H9 (cell line): ENCODE data around the gene B3GNT4. TPM values are rescaled to one million over a fixed set of nuclear protein-coding genes. Genes with fewer than 3 reads are reported as not detected.

Experiments used
- DNase-seq: peaks from one replicate; pipeline ENCODE4 v3.0.0-alpha.2; 2017
- H2AFZ ChIP-seq: one replicate; pipeline ENCODE4 v1.6.1; 2013; ENCODE audit warnings: mild to moderate bottlenecking, low read length, control low read depth, moderate library complexity
- H2AK5ac ChIP-seq: 2 replicates; pipeline ENCODE4 v1.6.1; 2013; ENCODE audit warnings: low read length, control low read depth, mixed read lengths; ENCODE audit not compliant: insufficient read length
- H2BK120ac ChIP-seq: one replicate; pipeline ENCODE4 v1.6.1; 2013; ENCODE audit warnings: low read depth, mild to moderate bottlenecking, low read length, control low read depth, inconsistent platforms; ENCODE audit not compliant: poor library complexity, severe bottlenecking
- H2BK12ac ChIP-seq: 2 replicates; pipeline ENCODE4 v1.6.1; 2013; ENCODE audit warnings: low read length, control low read depth, mixed read lengths, low read depth; ENCODE audit not compliant: insufficient read length
- H2BK15ac ChIP-seq: 2 replicates; pipeline ENCODE4 v1.6.1; 2013; ENCODE audit warnings: low read depth, low read length, control low read depth
- H2BK20ac ChIP-seq: one replicate; pipeline ENCODE4 v1.6.1; 2013; ENCODE audit warnings: low read depth, mild to moderate bottlenecking, low read length, control low read depth, inconsistent platforms; ENCODE audit not compliant: poor library complexity, severe bottlenecking
- H2BK5ac ChIP-seq: 2 replicates; pipeline ENCODE4 v1.6.1; 2013; ENCODE audit warnings: low read length, control low read depth, mixed read lengths; ENCODE audit not compliant: insufficient read length
- H3K14ac ChIP-seq: 2 replicates; pipeline ENCODE4 v1.6.1; 2013; ENCODE audit warnings: low read length, control low read depth; ENCODE audit not compliant: insufficient read depth
- H3K18ac ChIP-seq: 2 replicates; pipeline ENCODE4 v1.6.1; 2013; ENCODE audit warnings: low read depth, mild to moderate bottlenecking, mixed read lengths, low read length, control low read depth; ENCODE audit not compliant: insufficient read length
- H3K23ac ChIP-seq: 2 replicates; pipeline ENCODE4 v1.6.1; 2013; ENCODE audit warnings: low read length, control low read depth, mixed read lengths, low read depth; ENCODE audit not compliant: insufficient read length
- H3K23me2 ChIP-seq: 2 replicates; pipeline ENCODE4 v1.6.1; 2013; ENCODE audit warnings: low read depth, mild to moderate bottlenecking, mixed read lengths, low read length, control low read depth; ENCODE audit not compliant: insufficient read length, poor library complexity, severe bottlenecking
- H3K27ac ChIP-seq: 2 replicates; pipeline ENCODE4 v1.5.1; 2013; ENCODE audit warnings: low read length, control low read depth, mixed read lengths, low read depth; ENCODE audit not compliant: insufficient read length
- H3K27me3 ChIP-seq: 2 replicates; pipeline ENCODE4 v1.6.1; 2013; ENCODE audit warnings: low read length, control low read depth, inconsistent platforms; ENCODE audit not compliant: insufficient read depth
- H3K4ac ChIP-seq: 2 replicates; pipeline ENCODE4 v1.6.1; 2013; ENCODE audit warnings: low read depth, mild to moderate bottlenecking, control low read depth, inconsistent platforms, low read length, moderate library complexity
- H3K4me1 ChIP-seq: 2 replicates; pipeline ENCODE4 v1.6.1; 2013; ENCODE audit warnings: low read length, control low read depth, inconsistent platforms; ENCODE audit not compliant: insufficient read depth
- H3K4me2 ChIP-seq: 2 replicates; pipeline ENCODE4 v1.6.1; 2013; ENCODE audit warnings: low read length, control low read depth, mixed read lengths; ENCODE audit not compliant: insufficient read length, insufficient read depth
- H3K56ac ChIP-seq: 2 replicates; pipeline ENCODE4 v1.6.1; 2013; ENCODE audit warnings: low read depth, mild to moderate bottlenecking, mixed read lengths, low read length, control low read depth; ENCODE audit not compliant: insufficient read length
- H3K79me1 ChIP-seq: 2 replicates; pipeline ENCODE4 v1.6.1; 2013; ENCODE audit warnings: low read depth, mild to moderate bottlenecking, moderate library complexity, low read length, control low read depth, inconsistent platforms; ENCODE audit not compliant: insufficient read depth, poor library complexity, severe bottlenecking
- H3K79me2 ChIP-seq: 2 replicates; pipeline ENCODE4 v1.6.1; 2013; ENCODE audit warnings: low read length, control low read depth, inconsistent platforms; ENCODE audit not compliant: insufficient read depth
- H3K9ac ChIP-seq: 2 replicates; pipeline ENCODE4 v1.6.1; 2013; ENCODE audit warnings: low read length, control low read depth, mixed read lengths; ENCODE audit not compliant: insufficient read length; ENCODE audit errors: extremely low read depth
- H3K9me3 ChIP-seq: one replicate; pipeline ENCODE4 v1.6.1; 2013; ENCODE audit warnings: low read depth, low read length, inconsistent platforms; ENCODE audit not compliant: control insufficient read depth
- H3T11ph ChIP-seq: one replicate; pipeline ENCODE4 v1.6.1; 2013; ENCODE audit warnings: mild to moderate bottlenecking, low read length, control low read depth, inconsistent platforms
- H4K20me1 ChIP-seq: one replicate; pipeline ENCODE4 v1.6.1; 2013; ENCODE audit not compliant: control insufficient read depth, insufficient read length, insufficient read depth
- H4K5ac ChIP-seq: 2 replicates; pipeline ENCODE4 v1.6.1; 2013; ENCODE audit warnings: low read depth, mild to moderate bottlenecking, mixed read lengths, low read length, control low read depth; ENCODE audit not compliant: insufficient read length
- H4K8ac ChIP-seq: replicated peaks from 2 replicates; pipeline ENCODE4 v1.6.1; 2013; ENCODE audit warnings: low read length, control low read depth, mixed read lengths, low read depth; ENCODE audit not compliant: insufficient read length
- H4K91ac ChIP-seq: 2 replicates; pipeline ENCODE4 v1.6.1; 2013; ENCODE audit warnings: low read depth, mild to moderate bottlenecking, moderate library complexity, mixed read lengths, low read length, control low read depth; ENCODE audit not compliant: insufficient read length
- H3K27ac Mint-ChIP-seq, 3 experiments: 2 replicates in 2 of 3; 3 replicates in 1 of 3; pipeline ENCODE4 v1.8.0; 2020 to 2021; ENCODE audit warnings: mixed read lengths in 3 of 3, mild to moderate bottlenecking in 1 of 3, moderate library complexity in 1 of 3
- H3K27me3 Mint-ChIP-seq: 2 replicates; pipeline ENCODE4 v1.8.0; 2021; ENCODE audit warnings: low read depth, mild to moderate bottlenecking, moderate library complexity, mixed read lengths
- H3K36me3 Mint-ChIP-seq, 3 experiments: 2 replicates in 2 of 3; 3 replicates in 1 of 3; pipeline ENCODE4 v1.8.0; 2020 to 2021; ENCODE audit warnings: low read depth in 3 of 3, mixed read lengths in 3 of 3; ENCODE audit not compliant: insufficient read depth in 1 of 3
- H3K4me1 Mint-ChIP-seq, 2 experiments: 2 replicates each; pipeline ENCODE4 v1.8.0; 2020; ENCODE audit warnings: mixed read lengths in 2 of 2
- H3K4me3 Mint-ChIP-seq, 2 experiments: 2 replicates in 1 of 2; 3 replicates in 1 of 2; pipeline ENCODE4 v1.8.0; 2020 to 2021; ENCODE audit warnings: mild to moderate bottlenecking in 2 of 2, mixed read lengths in 2 of 2, moderate library complexity in 1 of 2
- H3K9me3 Mint-ChIP-seq, 2 experiments: 2 replicates in 1 of 2; 3 replicates in 1 of 2; pipeline ENCODE4 v1.8.0; 2020; ENCODE audit warnings: mild to moderate bottlenecking in 2 of 2, mixed read lengths in 2 of 2, moderate library complexity in 1 of 2
- WGBS: extraction: QIAGEN DNeasy Blood & Tissue Kit; methylation state at CpG from one replicate; pipeline ENCODE4 v1.1.7; 2013; ENCODE audit warnings: missing lambda C conversion rate, low lambda C conversion rate, mixed read lengths; ENCODE audit not compliant: insufficient read length; ENCODE audit errors: extremely low coverage; 5-methylcytosine and 5-hydroxymethylcytosine counted together
- total RNA-seq: library from RNA; stranded (reverse); gene quantifications from 2 replicates; pipeline ENCODE4 v1.2.1, GENCODE V29; 2021
- TF ChIP-seq, protein P1 (sequence below): fragments of 200-600 bp; sonication (generic); conservative IDR thresholded peaks from 3 replicates; pipeline ENCODE4 v1.8.0; 2021; ENCODE audit warnings: antibody characterized with exemption, mild to moderate bottlenecking

Gene B3GNT4
- total RNA-seq, 1 experiment from 2014 or later: 1.0 TPM

DNA sequence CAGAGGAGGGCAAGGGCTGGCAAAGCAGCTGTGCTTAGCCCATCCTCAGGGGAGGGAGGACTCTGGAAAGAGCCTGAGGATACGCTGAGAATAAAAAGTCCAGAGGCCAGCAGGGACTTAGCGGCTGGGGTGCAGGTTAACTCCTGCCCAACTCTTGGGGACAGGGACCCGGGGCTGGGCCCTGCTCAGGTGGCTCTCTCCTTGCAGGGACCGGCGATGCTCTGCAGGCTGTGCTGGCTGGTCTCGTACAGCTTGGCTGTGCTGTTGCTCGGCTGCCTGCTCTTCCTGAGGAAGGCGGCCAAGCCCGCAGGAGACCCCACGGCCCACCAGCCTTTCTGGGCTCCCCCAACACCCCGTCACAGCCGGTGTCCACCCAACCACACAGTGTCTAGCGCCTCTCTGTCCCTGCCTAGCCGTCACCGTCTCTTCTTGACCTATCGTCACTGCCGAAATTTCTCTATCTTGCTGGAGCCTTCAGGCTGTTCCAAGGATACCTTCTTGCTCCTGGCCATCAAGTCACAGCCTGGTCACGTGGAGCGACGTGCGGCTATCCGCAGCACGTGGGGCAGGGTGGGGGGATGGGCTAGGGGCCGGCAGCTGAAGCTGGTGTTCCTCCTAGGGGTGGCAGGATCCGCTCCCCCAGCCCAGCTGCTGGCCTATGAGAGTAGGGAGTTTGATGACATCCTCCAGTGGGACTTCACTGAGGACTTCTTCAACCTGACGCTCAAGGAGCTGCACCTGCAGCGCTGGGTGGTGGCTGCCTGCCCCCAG lies 2.8 kb downstream of the B3GNT4 start:
- no peak overlapping the region for H4K8ac ChIP-seq
- peaks cover 4% of the 10 kb centered on the region; the same call in 1 of the 2 replicates for H3K27me3 ChIP-seq
- Mint-ChIP-seq H3K4me1 (peaks cover 25 to 30% of the 10 kb centered on the region in 2 experiments), H3K9me3 (no peaks in the 10 kb centered on the region), H3K27ac (no peak overlapping the region), H3K4me3 (no peak overlapping the region), H3K27me3 (peaks cover 43% of the 10 kb centered on the region), H3K36me3 (peaks cover 19 to 34% (median 29%) of the 10 kb centered on the region in 3 experiments; a peak in 6 of 7 replicates)
- H3K4me2 ChIP-seq: no peak overlapping the region
- H2BK5ac ChIP-seq: no peak overlapping the region
- no peak overlapping the region for H3K9ac ChIP-seq
- no peak overlapping the region for H2BK120ac ChIP-seq
- no peak for DNase-seq
- no peak overlapping the region for H3K4ac ChIP-seq
- H2AK5ac ChIP-seq: no peak overlapping the region
- peaks cover 7% of the 10 kb centered on the region for H3K23me2 ChIP-seq
- no peak overlapping the region for H3K18ac ChIP-seq
- H3K9me3 ChIP-seq: no peaks in the 10 kb centered on the region
- no CpG with 5 or more reads among the region's 27 CpGs for WGBS
- TF ChIP-seq, protein P1, sequence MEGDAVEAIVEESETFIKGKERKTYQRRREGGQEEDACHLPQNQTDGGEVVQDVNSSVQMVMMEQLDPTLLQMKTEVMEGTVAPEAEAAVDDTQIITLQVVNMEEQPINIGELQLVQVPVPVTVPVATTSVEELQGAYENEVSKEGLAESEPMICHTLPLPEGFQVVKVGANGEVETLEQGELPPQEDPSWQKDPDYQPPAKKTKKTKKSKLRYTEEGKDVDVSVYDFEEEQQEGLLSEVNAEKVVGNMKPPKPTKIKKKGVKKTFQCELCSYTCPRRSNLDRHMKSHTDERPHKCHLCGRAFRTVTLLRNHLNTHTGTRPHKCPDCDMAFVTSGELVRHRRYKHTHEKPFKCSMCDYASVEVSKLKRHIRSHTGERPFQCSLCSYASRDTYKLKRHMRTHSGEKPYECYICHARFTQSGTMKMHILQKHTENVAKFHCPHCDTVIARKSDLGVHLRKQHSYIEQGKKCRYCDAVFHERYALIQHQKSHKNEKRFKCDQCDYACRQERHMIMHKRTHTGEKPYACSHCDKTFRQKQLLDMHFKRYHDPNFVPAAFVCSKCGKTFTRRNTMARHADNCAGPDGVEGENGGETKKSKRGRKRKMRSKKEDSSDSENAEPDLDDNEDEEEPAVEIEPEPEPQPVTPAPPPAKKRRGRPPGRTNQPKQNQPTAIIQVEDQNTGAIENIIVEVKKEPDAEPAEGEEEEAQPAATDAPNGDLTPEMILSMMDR: no peak
- no peaks in the 10 kb centered on the region; the same call in 1 of the 2 replicates for H3K4me1 ChIP-seq
- no peak overlapping the region for H2BK15ac ChIP-seq
- no peak overlapping the region for H4K91ac ChIP-seq
- H4K5ac ChIP-seq: no peak overlapping the region
- H3K79me1 ChIP-seq: no peaks in the 10 kb centered on the region
- no peak overlapping the region for H3T11ph ChIP-seq
- no peak overlapping the region for H2BK20ac ChIP-seq
- H3K14ac ChIP-seq: no peak overlapping the region
- no peak overlapping the region for H2AFZ ChIP-seq
- no peak overlapping the region for H3K56ac ChIP-seq
- no peaks in the 10 kb centered on the region for H3K79me2 ChIP-seq
- H4K20me1 ChIP-seq: no peaks in the 10 kb centered on the region
- H3K27ac ChIP-seq: no peak overlapping the region
- H2BK12ac ChIP-seq: no peak overlapping the region
- H3K23ac ChIP-seq: no peak overlapping the region
